ENCODE measurements around the gene ENO4. TPM values are rescaled to one million over a fixed set of nuclear protein-coding genes. Genes with fewer than 3 reads are reported as not detected.

Gene ENO4
- total and polyA plus RNA-seq, 10 of the 15 experiments (the other 5 are each of a cell fraction or from before 2014, with no cell fraction given): 0.12 to 0.37 (median 0.18) TPM; not detected in 7

DNA sequence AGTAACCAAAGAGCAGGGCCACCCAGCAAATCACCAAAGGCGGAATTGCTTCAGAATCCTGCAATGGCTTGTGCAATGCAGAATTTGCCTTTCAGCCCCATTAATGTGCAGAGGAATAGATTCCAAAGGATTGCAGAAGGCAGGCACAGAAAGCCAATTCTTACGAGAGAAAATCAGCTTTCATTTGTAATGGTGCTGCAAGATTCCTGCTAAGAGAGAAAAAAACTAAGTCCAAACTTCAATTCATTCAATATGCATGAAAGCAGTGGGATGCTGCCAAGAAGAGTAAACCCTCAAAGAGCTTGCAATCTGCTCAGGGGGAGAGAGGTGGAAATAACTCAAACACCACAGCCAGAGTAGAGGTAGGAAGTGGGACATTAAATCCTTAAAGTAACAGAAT, 70.4 kb downstream of the ENO4 start:
- 50% methylated on average over 2 of the region's 2 CpGs for WGBS (ENCODE audit: insufficient coverage, insufficient replicate concordance, low lambda C conversion rate, missing lambda C conversion rate)
- Histone ChIP-seq H3K9me3 (replicated peaks; ENCODE audit: control insufficient read depth, insufficient read depth, low read length) (no peaks in the 10 kb centered on the region), H4K20me1 (ENCODE audit: control insufficient read depth, insufficient read depth) (no peaks in the 10 kb centered on the region), H3K4me2 (ENCODE audit: control insufficient read depth, insufficient read depth) (no peak overlapping the region), H2AFZ (ENCODE audit: control insufficient read depth, low read depth, low read length) (no peak overlapping the region), H3K36me3 (ENCODE audit: control insufficient read depth in 2 of 2, insufficient read depth in 2 of 2, low read length in 1 of 2) (no peaks in the 10 kb centered on the region), H3K9ac (ENCODE audit: control insufficient read depth, insufficient read depth, low read length) (no peak overlapping the region), H3K4me1 (ENCODE audit: control insufficient read depth, insufficient read depth, low read length) (no peaks in the 10 kb centered on the region), H3K27me3 (replicated peaks in 1 of 2; ENCODE audit: control insufficient read depth in 2 of 2, insufficient read depth in 2 of 2, low read length in 1 of 2) (no peaks in the 10 kb centered on the region), H3K79me2 (ENCODE audit: control insufficient read depth, insufficient read depth, low read length) (no peaks in the 10 kb centered on the region), H3K27ac (ENCODE audit: control insufficient read depth, insufficient read depth) (no peak overlapping the region), H3K4me3 (no peak overlapping the region)
- ATAC-seq (no peak), DNase-seq (ENCODE audit: low read depth, low spot score) (no peak), FAIRE-seq (no peak)
- ChIA-PET SMC1A (ENCODE audit: uncharacterized antibody, unreplicated experiment) (no interaction called here), RAD21 (ENCODE audit: unreplicated experiment) (no interaction called here), CTCF (interaction anchor here (0.8 kb wide), 1 partner anchor 255 kb away, joined by 3 read pairs; no protein-coding TSS in a partner anchor), POLR2A (no interaction called here)
- in situ Hi-C loops (cut with MboI): no loop called here
- intact Hi-C loops (cut with micrococcal nuclease; ENCODE audit: unreplicated experiment): no loop called here
- TF ChIP-seq, protein P1, sequence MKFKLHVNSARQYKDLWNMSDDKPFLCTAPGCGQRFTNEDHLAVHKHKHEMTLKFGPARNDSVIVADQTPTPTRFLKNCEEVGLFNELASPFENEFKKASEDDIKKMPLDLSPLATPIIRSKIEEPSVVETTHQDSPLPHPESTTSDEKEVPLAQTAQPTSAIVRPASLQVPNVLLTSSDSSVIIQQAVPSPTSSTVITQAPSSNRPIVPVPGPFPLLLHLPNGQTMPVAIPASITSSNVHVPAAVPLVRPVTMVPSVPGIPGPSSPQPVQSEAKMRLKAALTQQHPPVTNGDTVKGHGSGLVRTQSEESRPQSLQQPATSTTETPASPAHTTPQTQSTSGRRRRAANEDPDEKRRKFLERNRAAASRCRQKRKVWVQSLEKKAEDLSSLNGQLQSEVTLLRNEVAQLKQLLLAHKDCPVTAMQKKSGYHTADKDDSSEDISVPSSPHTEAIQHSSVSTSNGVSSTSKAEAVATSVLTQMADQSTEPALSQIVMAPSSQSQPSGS (IDR thresholded peaks at IDR 0.05; ENCODE audit: low read length): no peak
- no peak for TF ChIP-seq ZNF622 (IDR thresholded peaks at IDR 0.05)
- no peak for TF ChIP-seq SREBF1 (IDR thresholded peaks at IDR 0.05; ENCODE audit: low read length)
- TF ChIP-seq RAD51 (IDR thresholded peaks at IDR 0.05): no peak
- no peak for TF ChIP-seq HDAC2 (IDR thresholded peaks at IDR 0.05)
- no peak for TF ChIP-seq HDGF (IDR thresholded peaks at IDR 0.05)
- TF ChIP-seq ZZZ3 (IDR thresholded peaks at IDR 0.05; ENCODE audit: control insufficient read depth, insufficient read length, low read depth): no peak
- no peak for TF ChIP-seq ATF7 (IDR thresholded peaks at IDR 0.05; ENCODE audit: low read depth)
- TF ChIP-seq ESRRA (IDR thresholded peaks at IDR 0.05; ENCODE audit: low read length): no peak
- BruUV-seq (replicated peaks): no TSS peak

DNA sequence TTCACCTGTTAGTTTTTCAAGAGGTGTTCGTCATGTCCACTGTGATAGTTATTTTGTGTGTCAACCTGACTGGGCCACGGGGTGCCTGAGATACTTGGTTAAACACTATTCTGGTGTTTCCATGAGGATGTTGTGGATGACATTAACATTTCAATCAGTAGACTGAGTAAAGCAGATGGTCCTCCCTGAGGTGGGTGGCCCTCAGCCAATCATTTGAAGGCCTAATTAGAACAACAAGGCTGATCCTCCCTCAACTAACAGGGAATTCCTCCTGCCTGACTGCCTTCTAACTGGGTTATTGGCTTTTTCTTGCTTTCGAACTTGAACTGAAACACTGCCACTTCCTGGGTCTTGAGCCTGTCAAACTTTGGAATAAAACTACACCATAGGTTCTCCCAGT, 75.8 kb downstream of the ENO4 start:
- H3K36me3 ChIP-seq (ENCODE audit: control insufficient read depth in 2 of 2, insufficient read depth in 2 of 2, low read length in 1 of 2): no peaks in the 10 kb centered on the region
- ChIA-PET RAD21 (ENCODE audit: unreplicated experiment) (no interaction called here), SMC1A (ENCODE audit: uncharacterized antibody, unreplicated experiment) (no interaction called here), CTCF (no interaction called here), POLR2A (no interaction called here)
- no peak overlapping the region for H3K4me2 ChIP-seq (ENCODE audit: control insufficient read depth, insufficient read depth)
- H3K9ac ChIP-seq (ENCODE audit: control insufficient read depth, insufficient read depth, low read length): no peak overlapping the region
- FAIRE-seq (no peak), ATAC-seq (no peak), DNase-seq (ENCODE audit: low read depth, low spot score) (no peak)
- no peak overlapping the region for H3K4me3 ChIP-seq
- H3K4me1 ChIP-seq (ENCODE audit: control insufficient read depth, insufficient read depth, low read length): no peaks in the 10 kb centered on the region
- H2AFZ ChIP-seq (ENCODE audit: control insufficient read depth, low read depth, low read length): no peak overlapping the region
- no peak for TF ChIP-seq NFYA (IDR thresholded peaks at IDR 0.05; ENCODE audit: borderline replicate concordance, low read depth, low read length)
- TF ChIP-seq EP300 (IDR thresholded peaks at IDR 0.05; ENCODE audit: borderline replicate concordance in 1 of 2, control insufficient read depth in 1 of 2, low read depth in 2 of 2, low read length in 2 of 2): no peak
- no peak for TF ChIP-seq STAT1 (conservative IDR thresholded peaks at IDR 0.05)
- TF ChIP-seq LARP7 (IDR thresholded peaks at IDR 0.05): no peak
- no peak for TF ChIP-seq WRNIP1 (IDR thresholded peaks at IDR 0.05; ENCODE audit: borderline replicate concordance, low read depth, low read length)
- no peak for TF ChIP-seq NR2C1 (IDR thresholded peaks at IDR 0.05)
- TF ChIP-seq POLR2AphosphoS2 (IDR thresholded peaks at IDR 0.05; ENCODE audit: low read depth, low read length): no peak
- TF ChIP-seq, protein P2, sequence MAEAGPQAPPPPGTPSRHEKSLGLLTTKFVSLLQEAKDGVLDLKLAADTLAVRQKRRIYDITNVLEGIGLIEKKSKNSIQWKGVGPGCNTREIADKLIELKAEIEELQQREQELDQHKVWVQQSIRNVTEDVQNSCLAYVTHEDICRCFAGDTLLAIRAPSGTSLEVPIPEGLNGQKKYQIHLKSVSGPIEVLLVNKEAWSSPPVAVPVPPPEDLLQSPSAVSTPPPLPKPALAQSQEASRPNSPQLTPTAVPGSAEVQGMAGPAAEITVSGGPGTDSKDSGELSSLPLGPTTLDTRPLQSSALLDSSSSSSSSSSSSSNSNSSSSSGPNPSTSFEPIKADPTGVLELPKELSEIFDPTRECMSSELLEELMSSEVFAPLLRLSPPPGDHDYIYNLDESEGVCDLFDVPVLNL (IDR thresholded peaks at IDR 0.05; ENCODE audit: low read depth, low read length): no peak
- no peak for TF ChIP-seq DPF2 (IDR thresholded peaks at IDR 0.05)
- no peaks in the 10 kb centered on the region for H3K27me3 ChIP-seq (replicated peaks in 1 of 2; ENCODE audit: control insufficient read depth in 2 of 2, insufficient read depth in 2 of 2, low read length in 1 of 2)
- in situ Hi-C loops (cut with MboI) (no loop called here), intact Hi-C loops (cut with micrococcal nuclease; ENCODE audit: unreplicated experiment) (no loop called here)
- no peaks in the 10 kb centered on the region for H3K9me3 ChIP-seq (replicated peaks; ENCODE audit: control insufficient read depth, insufficient read depth, low read length)
- 15% methylated on average over 3 of the region's 3 CpGs for WGBS (ENCODE audit: insufficient coverage, insufficient replicate concordance, low lambda C conversion rate, missing lambda C conversion rate)
- no peak overlapping the region for H3K27ac ChIP-seq (ENCODE audit: control insufficient read depth, insufficient read depth)
- no TSS peak for BruUV-seq (replicated peaks)
- H4K20me1 ChIP-seq (ENCODE audit: control insufficient read depth, insufficient read depth): no peaks in the 10 kb centered on the region
- H3K79me2 ChIP-seq (ENCODE audit: control insufficient read depth, insufficient read depth, low read length): no peaks in the 10 kb centered on the region
